Adipocyte (in vitro differentiated cells): ENCODE data around the gene NEB.
"Not testable (repeated sequence)": the region's sequence is repeated elsewhere in the genome, so short reads cannot be mapped to it uniquely, and the experiment has no call there.

Experiments
- DNase-seq: peaks from one replicate; pipeline ENCODE4 v3.0.0-alpha.2; 2015; ENCODE audit warnings: low read depth
- H3K27me3 ChIP-seq: replicated peaks from 2 replicates; pipeline ENCODE4 v1.7.0; 2013; ENCODE audit warnings: mild to moderate bottlenecking, low read length, moderate library complexity; ENCODE audit not compliant: control insufficient read depth, insufficient read depth
- H3K36me3 ChIP-seq: 2 replicates; pipeline ENCODE4 v1.7.0; 2013; ENCODE audit warnings: low read length, mild to moderate bottlenecking, moderate library complexity; ENCODE audit not compliant: control insufficient read depth, insufficient read depth, severe bottlenecking
- H3K4me1 ChIP-seq: 2 replicates; pipeline ENCODE4 v1.7.0; 2013; ENCODE audit warnings: mild to moderate bottlenecking, low read length, moderate library complexity; ENCODE audit not compliant: control insufficient read depth, insufficient read depth
- H3K4me3 ChIP-seq: 2 replicates; pipeline ENCODE4 v1.7.0; 2013; ENCODE audit warnings: mild to moderate bottlenecking, low read length, moderate library complexity
- H3K9ac ChIP-seq: 2 replicates; pipeline ENCODE4 v1.7.0; 2013; ENCODE audit warnings: mild to moderate bottlenecking, low read length, moderate library complexity
- H3K9me3 ChIP-seq: 2 replicates; pipeline ENCODE4 v1.7.0; 2013; ENCODE audit warnings: mild to moderate bottlenecking, low read length, moderate library complexity; ENCODE audit not compliant: control insufficient read depth

Gene NEB

GRCh38 chr2:151646512-151646911 lies 87.8 kb downstream of the NEB start:
- not testable (repeated sequence) for H3K4me3 ChIP-seq, H3K9me3 ChIP-seq, H3K9ac ChIP-seq, H3K36me3 ChIP-seq, H3K27me3 ChIP-seq, H3K4me1 ChIP-seq, DNase-seq

GRCh38 chr2:151644580-151644979 lies 89.7 kb downstream of the NEB start:
- H3K36me3 ChIP-seq = no peaks in the 10 kb centered on the region
- no peak overlapping the region for H3K9ac ChIP-seq
- no peak for DNase-seq
- H3K9me3 ChIP-seq = no peaks in the 10 kb centered on the region
- H3K4me3 ChIP-seq = no peak overlapping the region
- peaks cover 2% of the 10 kb centered on the region for H3K4me1 ChIP-seq
- no peaks in the 10 kb centered on the region for H3K27me3 ChIP-seq

- H3K4me1 ChIP-seq = peaks cover 13% of the 10 kb centered on the region
- DNase-seq, H3K27me3 ChIP-seq, H3K9me3 ChIP-seq, H3K36me3 ChIP-seq, H3K9ac ChIP-seq, H3K4me3 ChIP-seq: not testable (repeated sequence)
Measured at GRCh38 chr2:151641895-151642294, 92.4 kb downstream of the NEB start.

GRCh38 chr2:151640087-151640486 lies 94.2 kb downstream of the NEB start:
- Histone ChIP-seq H3K36me3 (no peaks in the 10 kb centered on the region), H3K9me3 (peaks cover 2% of the 10 kb centered on the region)

GRCh38 chr2:151638990-151639389 lies 95.3 kb downstream of the NEB start:
- no peak overlapping the region for H3K9ac ChIP-seq
- H3K4me1 ChIP-seq = peaks cover 13% of the 10 kb centered on the region
- no peaks in the 10 kb centered on the region for H3K27me3 ChIP-seq
- H3K9me3 ChIP-seq = peaks cover 6% of the 10 kb centered on the region
- DNase-seq = no peak
- peak overlapping the region; percentile 54 for H3K4me3 ChIP-seq
- no peaks in the 10 kb centered on the region for H3K36me3 ChIP-seq

More at GRCh38 chr2:151640087-151640486, 94.2 kb downstream of the NEB start:
- Histone ChIP-seq H3K4me3 (no peak overlapping the region), H3K4me1 (peaks cover 13% of the 10 kb centered on the region), H3K9ac (no peak overlapping the region), H3K27me3 (no peaks in the 10 kb centered on the region)
- DNase-seq = no peak

GRCh38 chr2:151638191-151638933 lies 95.9 kb downstream of the NEB start:
- H3K9ac ChIP-seq = no peak overlapping the region
- H3K36me3 ChIP-seq = no peaks in the 10 kb centered on the region
- DNase-seq = peak; percentile 1
- H3K4me3 ChIP-seq = peak overlapping the region; percentile 54
- peaks cover 6% of the 10 kb centered on the region for H3K9me3 ChIP-seq
- H3K27me3 ChIP-seq = no peaks in the 10 kb centered on the region
- peaks cover 13% of the 10 kb centered on the region for H3K4me1 ChIP-seq

- DNase-seq = no peak
- Histone ChIP-seq H3K9me3 (peaks cover 6% of the 10 kb centered on the region), H3K27me3 (no peaks in the 10 kb centered on the region), H3K4me3 (no peak overlapping the region), H3K36me3 (no peaks in the 10 kb centered on the region), H3K4me1 (peaks cover 16% of the 10 kb centered on the region), H3K9ac (no peak overlapping the region)
Measured at GRCh38 chr2:151637271-151637781, 97.0 kb downstream of the NEB start.

GRCh38 chr2:151634736-151635467 lies 99.4 kb downstream of the NEB start:
- peaks cover 6% of the 10 kb centered on the region for H3K9me3 ChIP-seq
- DNase-seq = no peak
- H3K9ac ChIP-seq = no peak overlapping the region
- no peaks in the 10 kb centered on the region for H3K27me3 ChIP-seq
- no peaks in the 10 kb centered on the region for H3K36me3 ChIP-seq
- no peak overlapping the region for H3K4me3 ChIP-seq
- H3K4me1 ChIP-seq = peaks cover 16% of the 10 kb centered on the region

GRCh38 chr2:151632993-151633565 lies 101.2 kb downstream of the NEB start:
- peak; percentile 58 for DNase-seq
- Histone ChIP-seq H3K36me3 (no peaks in the 10 kb centered on the region), H3K4me1 (peaks cover 6% of the 10 kb centered on the region), H3K4me3 (no peak overlapping the region), H3K27me3 (no peaks in the 10 kb centered on the region), H3K9me3 (peaks cover 6% of the 10 kb centered on the region), H3K9ac (no peak overlapping the region)

GRCh38 chr2:151630372-151630771 lies 103.9 kb downstream of the NEB start:
- no peak overlapping the region for H3K9ac ChIP-seq
- no peak for DNase-seq
- no peak overlapping the region for H3K4me3 ChIP-seq
- no peaks in the 10 kb centered on the region for H3K27me3 ChIP-seq
- H3K9me3 ChIP-seq = peaks cover 6% of the 10 kb centered on the region
- H3K4me1 ChIP-seq = peaks cover 3% of the 10 kb centered on the region
- no peaks in the 10 kb centered on the region for H3K36me3 ChIP-seq

GRCh38 chr2:151627353-151627752 lies 106.9 kb downstream of the NEB start:
- H3K4me3 ChIP-seq = no peak overlapping the region
- H3K36me3 ChIP-seq = no peaks in the 10 kb centered on the region
- no peaks in the 10 kb centered on the region for H3K27me3 ChIP-seq
- no peaks in the 10 kb centered on the region for H3K9me3 ChIP-seq
- H3K9ac ChIP-seq = no peak overlapping the region
- H3K4me1 ChIP-seq = no peaks in the 10 kb centered on the region
- DNase-seq = no peak
